ENCODE results near the gene AOPEP.

GRCh38 chr9:95003689-95004410 is 277.4 kb downstream of the AOPEP start:
- TF ChIP-seq CTCF (IDR thresholded peaks at IDR 0.05) = no peak
- no peak for TF ChIP-seq POLR2A (IDR thresholded peaks at IDR 0.05)

Data from testis (tissue), 2 donors.